IMR-90 (cell line): ENCODE measurements around the gene TEX53. TPM values are rescaled to one million over a fixed set of nuclear protein-coding genes. Genes with fewer than 3 reads are reported as not detected.

ENCODE experiments used
- ATAC-seq: fragments of 200-7000 bp; cut with Tn5 transposase; 2 replicates; pipeline ENCODE4 v1.9.1; 2020; ENCODE audit warnings: low read depth, mild to moderate bottlenecking, moderate library complexity
- BruUV-seq: library from RNA; stranded (reverse); fragments of 400-500 nt; replicated peaks from 2 replicates; lab custom pipeline; 2021; lab: Mats Ljungman, UMichigan
- CTCF ChIA-PET: fragments of 300-600 bp; formaldehyde crosslinking; extraction: SDS; loops from one replicate; lab custom pipeline; 2021; ENCODE audit warnings: antibody characterized with exemption; lab: Yijun Ruan, JAX
- POLR2A ChIA-PET: fragments of 300-600 bp; sonication (Branson Sonifier 250); formaldehyde crosslinking; loops from one replicate; lab custom pipeline; 2022; ENCODE audit warnings: antibody characterized with exemption; ENCODE audit not compliant: unreplicated experiment; lab: Charles Lee
- DNase-seq: peaks from one replicate; pipeline ENCODE4 v3.0.0; 2013
- H2AFZ ChIP-seq: replicated peaks from 2 replicates; pipeline ENCODE3; 2013; ENCODE audit warnings: low read length, mild to moderate bottlenecking; ENCODE audit not compliant: poor library complexity
- H2AK5ac ChIP-seq: 2 replicates; pipeline ENCODE4 v1.6.1; 2013; ENCODE audit warnings: low read depth, low read length, inconsistent platforms
- H2AK9ac ChIP-seq: replicated peaks from 2 replicates; pipeline ENCODE3; 2013; ENCODE audit warnings: mild to moderate bottlenecking, low read depth, low read length, moderate library complexity; ENCODE audit not compliant: poor library complexity
- H2BK120ac ChIP-seq: 2 replicates; pipeline ENCODE4 v1.6.1; 2013; ENCODE audit warnings: low read depth, low read length, inconsistent platforms
- H2BK15ac ChIP-seq: 3 replicates; pipeline ENCODE4 v1.6.1; 2013; ENCODE audit warnings: low read depth, low read length, inconsistent platforms
- H2BK20ac ChIP-seq: 2 replicates; pipeline ENCODE4 v1.6.1; 2013; ENCODE audit warnings: low read depth, mild to moderate bottlenecking, inconsistent platforms, low read length, moderate library complexity
- H2BK5ac ChIP-seq: 2 replicates; pipeline ENCODE4 v1.6.1; 2013; ENCODE audit warnings: mild to moderate bottlenecking, low read depth, low read length, inconsistent platforms; ENCODE audit not compliant: poor library complexity, severe bottlenecking
- H3K14ac ChIP-seq: replicated peaks from 2 replicates; pipeline ENCODE4 v1.6.1; 2013; ENCODE audit warnings: low read depth, low read length, inconsistent platforms
- H3K18ac ChIP-seq: 2 replicates; pipeline ENCODE4 v1.6.1; 2013; ENCODE audit warnings: low read depth, low read length, control low read depth
- H3K23ac ChIP-seq: 2 replicates; pipeline ENCODE4 v1.6.1; 2013; ENCODE audit warnings: low read depth, low read length, inconsistent platforms
- H3K27ac ChIP-seq: 2 replicates; pipeline ENCODE4 v1.5.1; 2013; ENCODE audit warnings: mild to moderate bottlenecking, control low read depth, low read length; ENCODE audit not compliant: insufficient read depth
- H3K27me3 ChIP-seq: 2 replicates; pipeline ENCODE4 v1.6.1; 2013; ENCODE audit warnings: low read length; ENCODE audit not compliant: control insufficient read depth, insufficient read depth
- H3K36me3 ChIP-seq: 2 replicates; pipeline ENCODE4 v1.6.1; 2013; ENCODE audit warnings: low read length, mixed read lengths; ENCODE audit not compliant: control insufficient read depth, insufficient read depth
- H3K4ac ChIP-seq: 2 replicates; pipeline ENCODE4 v1.6.1; 2013; ENCODE audit warnings: low read depth, low read length, inconsistent platforms
- H3K4me1 ChIP-seq: 2 replicates; pipeline ENCODE4 v1.6.1; 2013; ENCODE audit warnings: low read length, mixed read lengths; ENCODE audit not compliant: control insufficient read depth, insufficient read depth
- H3K4me2 ChIP-seq: 2 replicates; pipeline ENCODE4 v1.6.1; 2013; ENCODE audit warnings: low read depth, mild to moderate bottlenecking, control low read depth, low read length, moderate library complexity
- H3K4me3 ChIP-seq: 2 replicates; pipeline ENCODE4 v1.5.1; 2013; ENCODE audit warnings: low read depth, mild to moderate bottlenecking, control low read depth, low read length, moderate library complexity; ENCODE audit not compliant: insufficient read depth
- H3K56ac ChIP-seq: 2 replicates; pipeline ENCODE4 v1.6.1; 2013; ENCODE audit warnings: low read length, inconsistent platforms; ENCODE audit not compliant: insufficient read depth; ENCODE audit errors: extremely low read depth
- H3K79me1 ChIP-seq, 2 experiments: 2 replicates each; pipeline ENCODE4 v1.6.1; 2013; ENCODE audit warnings: low read length in 2 of 2, inconsistent platforms in 1 of 2, low read depth in 1 of 2
- H3K9ac ChIP-seq: 2 replicates; pipeline ENCODE4 v1.6.1; 2013; ENCODE audit warnings: low read depth, low read length, control low read depth
- H3K9me1 ChIP-seq: 2 replicates; pipeline ENCODE4 v1.6.1; 2013; ENCODE audit warnings: low read length, inconsistent platforms; ENCODE audit not compliant: insufficient read depth
- H3K9me3 ChIP-seq: 2 replicates; pipeline ENCODE4 v1.6.1; 2013; ENCODE audit warnings: low read length; ENCODE audit not compliant: control insufficient read depth, insufficient read depth
- H4K20me1 ChIP-seq: 2 replicates; pipeline ENCODE4 v1.6.1; 2013; ENCODE audit warnings: low read length, inconsistent platforms; ENCODE audit not compliant: insufficient read depth
- H4K5ac ChIP-seq: 2 replicates; pipeline ENCODE4 v1.6.1; 2013; ENCODE audit warnings: mild to moderate bottlenecking, low read depth, low read length, control low read depth
- H4K8ac ChIP-seq, 2 experiments: 2 replicates each; pipeline ENCODE4 v1.6.1; 2013; ENCODE audit warnings: low read depth in 2 of 2, low read length in 2 of 2, control low read depth in 1 of 2, inconsistent platforms in 1 of 2
- H4K91ac ChIP-seq: 2 replicates; pipeline ENCODE4 v1.6.1; 2013; ENCODE audit warnings: low read depth, low read length, inconsistent platforms; ENCODE audit not compliant: insufficient read depth
- BHLHE40 ChIP-seq: fragments of 150-350 bp; IDR thresholded peaks from 2 replicates; pipeline ENCODE4 v1.6.1; 2016; ENCODE audit warnings: mild to moderate bottlenecking, low read depth, low read length
- CEBPB ChIP-seq: IDR thresholded peaks from 2 replicates; pipeline ENCODE4 v1.6.1; 2012; ENCODE audit warnings: low read depth, low read length, improper control_type of control experiment
- CHD1 ChIP-seq: IDR thresholded peaks from 2 replicates; pipeline ENCODE4 v1.6.1; 2012; ENCODE audit warnings: low read depth, low read length, improper control_type of control experiment
- CTCF ChIP-seq: conservative IDR thresholded peaks from 2 replicates; pipeline ENCODE4 v1.5.1; 2012; ENCODE audit warnings: mild to moderate bottlenecking, low read depth, low read length, improper control_type of control experiment
- ELK1 ChIP-seq: fragments of 150-350 bp; IDR thresholded peaks from 2 replicates; pipeline ENCODE4 v1.6.1; 2016; ENCODE audit warnings: low read depth, mild to moderate bottlenecking, low read length, moderate library complexity, borderline replicate concordance
- FOS ChIP-seq: fragments of 150-350 bp; IDR thresholded peaks from 2 replicates; pipeline ENCODE4 v1.6.1; 2016; ENCODE audit warnings: low read depth, low read length
- MAFK ChIP-seq: IDR thresholded peaks from 2 replicates; pipeline ENCODE4 v1.6.1; 2012; ENCODE audit warnings: low read depth, low read length, improper control_type of control experiment
- MAZ ChIP-seq: IDR thresholded peaks from 2 replicates; pipeline ENCODE4 v1.6.1; 2012; ENCODE audit warnings: low read depth, mild to moderate bottlenecking, low read length, improper control_type of control experiment, moderate library complexity, borderline replicate concordance
- MXI1 ChIP-seq: IDR thresholded peaks from 2 replicates; pipeline ENCODE4 v1.6.1; 2012; ENCODE audit warnings: low read depth, mild to moderate bottlenecking, low read length, moderate library complexity, borderline replicate concordance
- NFE2L2 ChIP-seq: fragments of 150-350 bp; IDR thresholded peaks from 2 replicates; pipeline ENCODE4 v1.6.1; 2016; ENCODE audit warnings: low read depth, mild to moderate bottlenecking, low read length
- POLR2A ChIP-seq: IDR thresholded peaks from 2 replicates; pipeline ENCODE4 v1.6.1; 2012; ENCODE audit warnings: mild to moderate bottlenecking, low read depth, low read length
- RAD21 ChIP-seq: IDR thresholded peaks from 2 replicates; pipeline ENCODE4 v1.6.1; 2012; ENCODE audit warnings: low read length, improper control_type of control experiment
- RCOR1 ChIP-seq: IDR thresholded peaks from 2 replicates; pipeline ENCODE4 v1.6.1; 2012; ENCODE audit warnings: mild to moderate bottlenecking, low read length, improper control_type of control experiment; ENCODE audit not compliant: insufficient replicate concordance
- RFX5 ChIP-seq: IDR thresholded peaks from 2 replicates; pipeline ENCODE4 v1.8.0; 2012; ENCODE audit warnings: low read depth, mild to moderate bottlenecking, low read length, moderate library complexity
- SMC3 ChIP-seq: fragments of 150-350 bp; IDR thresholded peaks from 2 replicates; pipeline ENCODE4 v1.6.1; 2016; ENCODE audit warnings: low read depth, mild to moderate bottlenecking, antibody characterized with exemption, low read length, moderate library complexity
- USF2 ChIP-seq: fragments of 150-350 bp; IDR thresholded peaks from 2 replicates; pipeline ENCODE4 v1.6.1; 2017; ENCODE audit warnings: mild to moderate bottlenecking, antibody characterized with exemption, low read length, low read depth
- dilution Hi-C: fragments of 300-500 bp; cut with HindIII; formaldehyde crosslinking; loops from one replicate; pipeline ENCODE4 v1.14.3; 2018; ENCODE audit warnings: low sequenced_read_pairs; ENCODE audit not compliant: unreplicated experiment
- in situ Hi-C: fragments of 300-500 bp; cut with MboI; formaldehyde crosslinking; loops from 3 replicates; pipeline ENCODE4 v1.14.3; 2019; ENCODE audit warnings: low sequenced_read_pairs, inconsistent platforms, mixed read lengths
- intact Hi-C: fragments of 100-400 bp; cut with micrococcal nuclease; formaldehyde crosslinking; loops from 2 replicates; pipeline ENCODE4 v1.10.0; 2022
- polyA plus RNA-seq, 3 experiments: library from polyadenylated mRNA; depleted of rRNA; stranded (reverse); fragments of >200 nt; gene quantifications; 2 replicates each; pipeline ENCODE4 v1.2.3, GENCODE V29; 2012; ENCODE audit warnings: low replicate concordance in 1 of 3
- total RNA-seq: library from RNA; depleted of rRNA; stranded (reverse); fragments of >200 nt; gene quantifications from 2 replicates; pipeline ENCODE4 v1.2.3, GENCODE V29; 2012

Gene TEX53
- total and polyA plus RNA-seq, 2 of the 4 experiments (the other 2 are of a cell fraction) = not detected

GRCh38 chr9:114691956-114692295 lies 34.3 kb upstream of the TEX53 start:
- no peaks in the 10 kb centered on the region for H3K27me3 ChIP-seq
- H2BK20ac ChIP-seq = peak overlapping the region; percentile 98
- peak overlapping the region; percentile 91 for H2BK15ac ChIP-seq
- DNase-seq (no peak), ATAC-seq (no peak)
- ChIA-PET CTCF (interaction anchor here (1.2 to 2.6 kb wide), 2 partner anchors 10 to 215 kb away, joined by 4 to 18 read pairs; partner anchors contain the start of gene TEX48), POLR2A (no interaction called here)
- TF ChIP-seq SMC3 (no peak), RCOR1 (no peak), USF2 (no peak), POLR2A (no peak), RAD21 (no peak), MXI1 (no peak), MAFK (no peak), CHD1 (no peak), CTCF (no peak), FOS (no peak), MAZ (no peak), BHLHE40 (no peak), CEBPB (no peak), ELK1 (no peak), NFE2L2 (no peak), RFX5 (no peak)
- H3K4me2 ChIP-seq = no peak overlapping the region
- H3K36me3 ChIP-seq = no peaks in the 10 kb centered on the region
- no peak overlapping the region for H2AFZ ChIP-seq
- H2AK9ac ChIP-seq = no peak overlapping the region
- peaks cover 18% of the 10 kb centered on the region for H3K9me1 ChIP-seq
- H3K9ac ChIP-seq = no peak overlapping the region
- no peaks in the 10 kb centered on the region for H3K9me3 ChIP-seq
- H3K27ac ChIP-seq = no peak overlapping the region
- in situ Hi-C loops = no loop called here
- H4K5ac ChIP-seq = no peak overlapping the region
- H3K56ac ChIP-seq = no peak overlapping the region
- H4K20me1 ChIP-seq = no peaks in the 10 kb centered on the region
- no peak overlapping the region for H3K23ac ChIP-seq
- H2BK5ac ChIP-seq = no peak overlapping the region
- H3K4ac ChIP-seq = peak overlapping the region; percentile 97
- H2BK120ac ChIP-seq = peak overlapping the region; percentile 99
- intact Hi-C loops = no loop called here
- 0 out of 2 replicates have a peak overlapping the region, but pooled peaks have one; percentile 2 for H3K14ac ChIP-seq
- H4K91ac ChIP-seq = no peak overlapping the region
- BruUV-seq = no TSS peak
- peaks cover 13% of the 10 kb centered on the region for H3K4me1 ChIP-seq
- H2AK5ac ChIP-seq = peak overlapping the region; percentile 89
- H4K8ac ChIP-seq = peak overlapping the region; percentile 65 to 91; a peak in 2 of 4 replicates
- no peak overlapping the region for H3K4me3 ChIP-seq
- H3K18ac ChIP-seq = no peak overlapping the region
- dilution Hi-C loops = no loop called here
- H3K79me1 ChIP-seq = no peaks in the 10 kb centered on the region
